ENCODE data around the gene OR52N5. TPM values are rescaled to one million over a fixed set of nuclear protein-coding genes. Genes with fewer than 3 reads are reported as not detected.

OR52N5 gene
- polyA plus RNA-seq, 1 of the 3 experiments (the other 2 are of a cell fraction) = not detected

DNA sequence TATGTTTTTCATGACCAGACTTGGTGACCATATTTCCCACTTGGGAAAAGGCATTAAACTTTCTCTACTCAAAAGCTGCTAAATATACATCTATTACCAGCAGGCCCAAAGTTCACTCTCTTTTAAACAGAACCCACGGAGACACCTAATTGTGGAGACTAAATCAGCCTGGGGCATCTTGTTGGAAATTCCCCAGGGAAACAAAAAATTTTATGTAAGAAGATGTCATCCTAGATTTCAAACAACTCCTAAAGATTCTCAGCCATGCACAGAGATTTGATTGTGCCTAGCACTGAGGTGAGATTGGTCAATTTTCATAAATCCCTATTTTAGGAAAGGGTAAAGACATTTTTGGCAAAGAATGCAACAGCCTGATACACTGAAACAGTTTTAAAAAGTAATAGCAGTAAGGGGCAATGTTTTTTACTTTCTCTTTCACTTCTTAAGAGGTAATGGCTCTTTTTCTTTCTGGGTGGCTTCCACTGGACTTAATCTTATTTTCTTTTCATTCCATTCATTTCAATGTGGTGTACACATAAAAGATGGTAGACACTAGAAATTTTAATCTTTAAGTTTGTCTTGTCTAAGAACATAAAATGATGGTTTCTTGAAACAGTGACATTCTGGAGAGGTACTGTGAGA is 35.2 kb upstream of the OR52N5 start:
- no peak overlapping the region for H3K9ac ChIP-seq
- H3K27me3 ChIP-seq (ENCODE audit: insufficient read depth) = peaks cover 3% of the 10 kb centered on the region; the same call in 1 of the 2 replicates
- peak overlapping the region; percentile 40 for H3K4me2 ChIP-seq
- H3K36me3 ChIP-seq (replicated peaks in 1 of 2; ENCODE audit: control insufficient read depth in 1 of 2, insufficient read depth in 2 of 2, low read length in 1 of 2) = no peaks in the 10 kb centered on the region
- no peak overlapping the region for H3K27ac ChIP-seq (ENCODE audit: low read depth in 2 of 2, low read length in 1 of 2)
- no peak for DNase-seq
- no peaks in the 10 kb centered on the region for H3K79me2 ChIP-seq (ENCODE audit: insufficient read depth)
- H3K9me2 ChIP-seq = no peaks in the 10 kb centered on the region
- H4K20me1 ChIP-seq (ENCODE audit: insufficient read depth) = no peaks in the 10 kb centered on the region
- WGBS (ENCODE audit: low lambda C conversion rate) = 4% methylated on average over 1 of the region's 1 CpG
- CTCF ChIA-PET = no interaction called here
- POLR2A ChIA-PET = no interaction called here
- peak overlapping the region; percentile 62; the same call in 1 of the 2 replicates for H2AFZ ChIP-seq (ENCODE audit: low read depth)
- 0 out of 4 replicates have a peak overlapping the region, but pooled peaks of 1 of the 2 experiments have one; percentile 6 for H3K4me3 ChIP-seq (ENCODE audit: low read depth in 2 of 2, low read length in 1 of 2)
- no peaks in the 10 kb centered on the region for H3F3A ChIP-seq (replicated peaks; ENCODE audit: insufficient read depth)
- no peak for TF ChIP-seq TEAD4 (IDR thresholded peaks at IDR 0.05; ENCODE audit: borderline replicate concordance, insufficient read depth)
- TF ChIP-seq, protein P1, sequence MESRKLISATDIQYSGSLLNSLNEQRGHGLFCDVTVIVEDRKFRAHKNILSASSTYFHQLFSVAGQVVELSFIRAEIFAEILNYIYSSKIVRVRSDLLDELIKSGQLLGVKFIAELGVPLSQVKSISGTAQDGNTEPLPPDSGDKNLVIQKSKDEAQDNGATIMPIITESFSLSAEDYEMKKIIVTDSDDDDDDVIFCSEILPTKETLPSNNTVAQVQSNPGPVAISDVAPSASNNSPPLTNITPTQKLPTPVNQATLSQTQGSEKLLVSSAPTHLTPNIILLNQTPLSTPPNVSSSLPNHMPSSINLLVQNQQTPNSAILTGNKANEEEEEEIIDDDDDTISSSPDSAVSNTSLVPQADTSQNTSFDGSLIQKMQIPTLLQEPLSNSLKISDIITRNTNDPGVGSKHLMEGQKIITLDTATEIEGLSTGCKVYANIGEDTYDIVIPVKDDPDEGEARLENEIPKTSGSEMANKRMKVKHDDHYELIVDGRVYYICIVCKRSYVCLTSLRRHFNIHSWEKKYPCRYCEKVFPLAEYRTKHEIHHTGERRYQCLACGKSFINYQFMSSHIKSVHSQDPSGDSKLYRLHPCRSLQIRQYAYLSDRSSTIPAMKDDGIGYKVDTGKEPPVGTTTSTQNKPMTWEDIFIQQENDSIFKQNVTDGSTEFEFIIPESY (IDR thresholded peaks at IDR 0.05; ENCODE audit: borderline replicate concordance, low read depth) = no peak
- TF ChIP-seq JUND (IDR thresholded peaks at IDR 0.05) = no peak
- no peak for TF ChIP-seq YY1 (IDR thresholded peaks at IDR 0.05; ENCODE audit: low read depth)
- no peak for TF ChIP-seq ELF1 (IDR thresholded peaks at IDR 0.05)
- no peaks in the 10 kb centered on the region for H3K4me1 ChIP-seq (ENCODE audit: control insufficient read depth in 1 of 2, insufficient read depth in 2 of 2, low read depth in 1 of 2, low read length in 1 of 2)
- H3K9me3 ChIP-seq = no peaks in the 10 kb centered on the region

DNA sequence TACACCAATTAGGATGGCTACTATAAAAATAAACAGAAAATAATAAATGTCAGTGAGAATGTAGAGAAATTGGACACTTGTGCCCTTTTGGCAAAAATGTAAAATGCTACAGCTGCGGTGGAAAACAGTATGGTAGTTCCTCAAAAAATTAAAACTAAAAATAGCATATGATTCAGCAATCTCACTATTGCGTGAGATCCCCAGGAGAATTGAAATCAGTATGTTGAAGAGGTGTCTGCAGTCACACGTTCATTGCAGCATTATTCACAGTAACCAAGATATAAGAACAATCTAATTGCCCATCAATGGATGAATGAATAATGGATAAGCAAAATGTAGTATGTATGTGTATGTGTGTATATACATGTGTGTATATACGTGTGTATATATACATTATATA is 32.4 kb upstream of the OR52N5 start:
- H3K36me3 ChIP-seq (replicated peaks in 1 of 2; ENCODE audit: control insufficient read depth in 1 of 2, insufficient read depth in 2 of 2, low read length in 1 of 2) = no peaks in the 10 kb centered on the region
- no peaks in the 10 kb centered on the region for H3F3A ChIP-seq (replicated peaks; ENCODE audit: insufficient read depth)
- no peak for DNase-seq
- no peak overlapping the region for H3K4me3 ChIP-seq (ENCODE audit: low read depth in 2 of 2, low read length in 1 of 2)
- peaks cover 6% of the 10 kb centered on the region; the same call in 1 of the 2 replicates for H3K27me3 ChIP-seq (ENCODE audit: insufficient read depth)
- ChIA-PET CTCF (interaction anchor here (1.5 kb wide), 1 partner anchor 339 kb away, joined by 3 read pairs; no protein-coding TSS in a partner anchor), POLR2A (no interaction called here)
- WGBS (ENCODE audit: low lambda C conversion rate) = 2% methylated on average over 4 of the region's 4 CpGs
- no peaks in the 10 kb centered on the region for H3K9me3 ChIP-seq
- H3K9ac ChIP-seq = no peak overlapping the region
- no peaks in the 10 kb centered on the region for H3K9me2 ChIP-seq
- no peak overlapping the region for H2AFZ ChIP-seq (ENCODE audit: low read depth)
- TF ChIP-seq, protein P2, sequence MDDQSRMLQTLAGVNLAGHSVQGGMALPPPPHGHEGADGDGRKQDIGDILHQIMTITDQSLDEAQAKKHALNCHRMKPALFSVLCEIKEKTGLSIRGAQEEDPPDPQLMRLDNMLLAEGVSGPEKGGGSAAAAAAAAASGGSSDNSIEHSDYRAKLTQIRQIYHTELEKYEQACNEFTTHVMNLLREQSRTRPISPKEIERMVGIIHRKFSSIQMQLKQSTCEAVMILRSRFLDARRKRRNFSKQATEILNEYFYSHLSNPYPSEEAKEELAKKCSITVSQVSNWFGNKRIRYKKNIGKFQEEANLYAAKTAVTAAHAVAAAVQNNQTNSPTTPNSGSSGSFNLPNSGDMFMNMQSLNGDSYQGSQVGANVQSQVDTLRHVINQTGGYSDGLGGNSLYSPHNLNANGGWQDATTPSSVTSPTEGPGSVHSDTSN (IDR thresholded peaks at IDR 0.05) = no peak
- TF ChIP-seq ELF1 (IDR thresholded peaks at IDR 0.05) = no peak
- no peak for TF ChIP-seq GABPA (IDR thresholded peaks at IDR 0.05; ENCODE audit: low read depth)
- no peak for TF ChIP-seq EP300 (IDR thresholded peaks at IDR 0.05; ENCODE audit: borderline replicate concordance in 1 of 2, low read depth in 1 of 2, low read length in 1 of 2)
- H3K27ac ChIP-seq (ENCODE audit: low read depth in 2 of 2, low read length in 1 of 2) = no peak overlapping the region
- H3K79me2 ChIP-seq (ENCODE audit: insufficient read depth) = no peaks in the 10 kb centered on the region
- H3K4me2 ChIP-seq = no peak overlapping the region
- H3K4me1 ChIP-seq (ENCODE audit: control insufficient read depth in 1 of 2, insufficient read depth in 2 of 2, low read depth in 1 of 2, low read length in 1 of 2) = no peaks in the 10 kb centered on the region
- H4K20me1 ChIP-seq (ENCODE audit: insufficient read depth) = no peaks in the 10 kb centered on the region
